HG03558 (cell line): ENCODE measurements around the gene SPO11.

Experiments used
- ATAC-seq: cut with Tn5 transposase; IDR thresholded peaks from one replicate; pipeline ENCODE4 v1.9.1; 2021; ENCODE audit warnings: moderate number of reproducible peaks; ENCODE audit not compliant: unreplicated experiment; ENCODE audit errors: extremely low read depth

Gene SPO11, protein sequence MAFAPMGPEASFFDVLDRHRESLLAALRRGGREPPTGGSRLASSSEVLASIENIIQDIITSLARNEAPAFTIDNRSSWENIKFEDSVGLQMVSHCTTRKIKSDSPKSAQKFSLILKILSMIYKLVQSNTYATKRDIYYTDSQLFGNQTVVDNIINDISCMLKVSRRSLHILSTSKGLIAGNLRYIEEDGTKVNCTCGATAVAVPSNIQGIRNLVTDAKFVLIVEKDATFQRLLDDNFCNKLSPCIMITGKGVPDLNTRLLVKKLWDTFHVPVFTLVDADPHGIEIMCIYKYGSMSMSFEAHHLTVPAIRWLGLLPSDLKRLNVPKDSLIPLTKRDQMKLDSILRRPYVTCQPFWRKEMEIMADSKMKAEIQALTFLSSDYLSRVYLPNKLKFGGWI

DNA sequence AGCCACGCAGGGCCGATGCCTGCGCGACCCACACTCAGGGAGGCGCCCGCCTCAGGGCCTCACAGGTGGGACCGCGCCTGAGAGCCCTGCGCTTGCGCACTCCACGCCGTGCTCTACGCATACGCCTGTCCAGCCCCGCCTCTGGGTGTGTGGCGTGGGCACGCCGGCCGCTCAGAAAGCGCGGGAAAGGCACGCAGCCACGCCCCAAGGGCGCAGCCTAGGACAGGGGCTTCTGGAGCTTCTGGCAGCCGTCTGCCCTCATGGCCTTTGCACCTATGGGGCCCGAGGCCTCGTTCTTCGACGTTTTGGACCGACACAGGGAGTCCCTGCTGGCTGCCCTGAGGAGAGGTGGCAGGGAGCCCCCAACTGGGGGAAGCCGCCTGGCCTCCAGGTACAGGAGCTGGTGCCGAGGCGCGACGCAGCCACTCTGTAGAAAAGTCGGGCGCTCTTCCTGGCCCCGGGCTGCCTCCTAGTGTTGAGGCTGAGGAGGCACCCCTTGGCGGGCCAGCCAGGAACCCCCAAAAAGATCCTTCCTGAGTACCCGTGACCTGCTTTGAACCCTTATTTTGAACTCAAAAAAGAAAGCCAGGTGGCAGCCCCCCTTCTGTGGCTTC is at the start of gene SPO11:
SPO11 (plus strand) TSS at position 196 of the 614 bp plus-strand sequence; CDS start at position 261, 65 bp downstream.
- ATAC-seq = no peak

GRCh38 chr20:57280221-57280620 is 49.4 kb upstream of the SPO11 start:
- ATAC-seq = no peak

DNA sequence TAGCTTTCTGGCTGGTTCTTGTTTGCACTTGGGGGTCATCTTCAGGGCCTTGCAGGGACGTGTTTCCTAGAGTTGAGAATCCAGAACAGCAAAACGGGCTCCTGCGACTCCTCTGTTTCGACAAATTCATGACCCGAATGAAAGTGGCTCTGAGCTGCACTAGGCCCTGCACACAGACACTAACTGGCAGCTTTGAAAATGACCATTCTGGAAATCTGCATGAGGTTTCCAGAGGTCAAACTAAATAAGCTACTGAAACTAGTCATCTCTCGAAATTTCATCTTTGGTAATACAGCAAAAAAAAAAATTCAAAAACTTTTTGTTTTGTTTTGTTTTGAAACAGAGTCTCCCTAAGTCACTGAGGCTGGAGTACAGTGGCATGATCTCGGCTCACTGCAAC is 47.7 kb upstream of the SPO11 start:
- ATAC-seq = no peak

DNA sequence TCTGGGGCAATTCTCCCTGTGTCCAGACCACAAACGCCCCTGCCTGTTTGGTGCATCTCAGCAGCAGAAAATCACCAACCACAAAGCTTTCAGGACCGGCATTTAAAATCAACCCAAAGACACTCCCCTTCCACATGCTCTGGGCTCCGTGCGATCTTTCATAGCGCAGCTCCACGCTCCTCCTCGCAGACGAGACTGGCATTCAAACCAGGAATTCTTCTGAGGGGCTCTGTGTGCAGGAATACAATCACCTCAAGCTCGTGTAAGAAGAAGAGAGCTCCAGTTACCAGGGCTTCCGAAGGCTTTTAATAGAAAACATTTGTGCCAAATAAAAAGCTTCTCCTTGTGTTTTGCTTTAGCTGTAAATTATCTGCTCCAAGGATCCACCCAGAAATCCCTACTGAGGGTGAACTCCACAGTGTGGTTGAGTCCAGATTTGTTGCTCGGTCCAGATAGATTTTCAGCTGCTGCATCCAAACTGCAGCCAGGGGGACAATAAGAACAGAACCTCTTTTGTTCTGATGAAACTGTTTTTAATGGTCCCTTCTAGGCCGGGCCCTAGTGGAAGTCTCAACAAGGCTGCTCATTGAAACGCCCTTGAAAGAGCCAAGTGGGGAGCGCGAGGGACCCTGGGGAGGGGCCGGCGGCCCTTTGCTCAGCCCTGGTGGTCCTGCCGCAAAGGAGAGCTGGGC is 46.8 kb upstream of the SPO11 start:
- no peak for ATAC-seq

DNA sequence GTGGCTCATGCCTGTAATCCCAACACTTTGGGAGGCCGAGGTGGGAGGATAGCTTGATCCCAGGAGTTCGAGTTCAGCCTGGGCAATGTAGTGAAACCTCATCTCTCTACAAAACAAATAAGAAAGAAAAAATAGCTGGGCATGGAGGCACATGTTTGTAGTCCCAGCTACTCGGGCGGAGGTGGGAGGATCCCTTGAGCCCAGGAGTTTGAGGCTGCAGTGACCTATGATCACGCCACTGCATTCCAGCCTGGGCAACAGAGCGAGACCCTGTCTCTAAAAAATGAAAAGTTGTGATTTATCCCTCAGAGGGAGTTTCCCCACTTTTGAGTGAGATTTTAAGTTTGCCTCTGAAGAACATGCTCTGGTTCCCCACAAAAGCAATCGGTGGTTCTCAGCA is 45.7 kb upstream of the SPO11 start:
- no peak for ATAC-seq

GRCh38 chr20:57287007-57287880 is 42.4 kb upstream of the SPO11 start:
- ATAC-seq = no peak

DNA sequence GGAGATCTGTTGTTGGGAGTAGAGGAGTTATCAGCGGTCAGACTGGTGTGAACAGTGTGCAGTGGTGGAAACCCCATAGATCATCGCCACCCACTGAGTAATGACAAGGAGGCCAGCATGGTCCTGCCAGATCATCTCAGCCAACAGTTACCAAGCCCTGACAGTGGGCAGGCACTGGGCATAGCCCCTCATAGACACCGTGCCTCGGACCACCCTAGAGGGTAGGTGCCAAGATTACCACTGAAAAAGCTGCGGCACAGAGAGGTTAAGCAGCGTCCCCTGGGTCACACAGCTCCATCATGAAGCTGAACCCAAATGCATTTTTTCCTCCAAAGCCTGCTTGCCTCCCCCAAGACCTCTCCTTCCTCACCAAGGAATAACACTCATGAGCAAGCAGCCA is 41.7 kb upstream of the SPO11 start:
- ATAC-seq = no peak

GRCh38 chr20:57288651-57289277 is 40.8 kb upstream of the SPO11 start:
- ATAC-seq = no peak

DNA sequence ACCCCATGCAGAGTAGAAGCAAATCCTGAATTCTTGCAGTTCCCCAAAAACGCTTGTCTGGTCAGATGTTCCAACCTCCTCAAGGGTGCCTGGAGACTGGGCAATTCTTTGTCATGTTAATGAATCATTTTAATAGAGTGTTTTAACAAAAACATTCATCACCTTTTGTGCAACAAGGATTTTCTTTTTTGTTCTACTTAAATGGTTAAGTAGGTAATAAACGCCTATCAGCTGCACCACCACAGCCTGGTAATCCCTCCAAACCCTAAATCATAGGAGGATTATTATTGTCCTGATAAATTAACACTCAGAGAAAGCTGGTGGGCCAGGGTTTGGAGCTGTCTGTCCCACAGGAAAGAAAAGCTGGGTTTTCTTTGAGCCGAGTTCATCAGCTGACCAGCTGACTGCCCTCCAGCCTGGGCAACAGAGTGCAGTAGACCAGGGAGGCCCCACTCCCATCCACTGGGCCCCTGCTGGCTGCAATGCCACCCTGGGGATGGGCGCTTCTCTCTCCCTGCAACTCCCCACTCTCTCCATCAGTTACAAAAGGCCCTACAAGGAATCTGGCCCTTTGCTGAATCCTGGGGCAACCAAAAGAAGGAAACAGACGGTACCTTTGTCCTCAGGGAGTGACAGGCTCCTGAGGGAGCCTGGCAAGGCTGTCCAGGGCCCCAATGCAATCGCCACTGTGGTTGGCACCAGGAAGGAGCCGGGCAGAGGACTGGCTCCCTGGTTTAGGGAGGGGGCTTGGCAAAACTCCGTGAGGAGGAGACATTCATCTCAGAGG is 40.0 kb upstream of the SPO11 start:
- no peak for ATAC-seq

DNA sequence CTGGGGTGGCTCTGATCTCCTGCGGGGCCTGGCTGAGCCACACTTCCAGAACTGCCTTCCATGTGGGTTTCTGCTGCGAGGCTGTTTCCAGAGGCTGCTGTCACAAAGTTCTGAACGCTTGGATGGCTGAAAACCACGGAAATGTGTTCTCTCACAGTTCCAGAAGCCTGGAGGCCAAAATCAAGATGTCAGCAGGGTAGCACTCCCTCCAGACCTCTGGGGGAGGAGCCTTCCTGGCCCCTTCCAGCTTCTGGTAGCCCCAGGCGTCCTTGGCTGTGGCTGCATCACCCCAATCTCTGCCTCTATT is 39.5 kb upstream of the SPO11 start:
- no peak for ATAC-seq

GRCh38 chr20:57291003-57291402 is 38.6 kb upstream of the SPO11 start:
- ATAC-seq = no peak

DNA sequence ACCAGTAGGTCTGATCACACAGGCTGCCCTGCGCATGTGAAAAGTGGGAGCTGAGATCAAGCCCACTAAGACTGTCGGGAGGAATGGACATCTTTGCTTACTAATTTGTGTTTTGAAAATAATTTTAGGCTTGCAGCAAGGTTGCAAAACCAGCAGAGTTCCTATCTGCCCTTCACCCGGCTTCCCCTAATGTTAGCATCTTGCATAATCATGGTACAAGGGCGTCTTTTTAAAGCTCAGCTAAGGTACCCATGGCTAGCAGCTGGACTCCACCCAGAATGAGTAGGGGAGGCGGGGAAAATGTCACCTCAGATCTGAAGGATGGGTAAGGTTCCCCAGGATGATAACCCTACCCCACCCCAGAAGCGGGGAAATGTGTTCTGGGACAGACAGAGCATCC is 37.9 kb upstream of the SPO11 start:
- no peak for ATAC-seq

DNA sequence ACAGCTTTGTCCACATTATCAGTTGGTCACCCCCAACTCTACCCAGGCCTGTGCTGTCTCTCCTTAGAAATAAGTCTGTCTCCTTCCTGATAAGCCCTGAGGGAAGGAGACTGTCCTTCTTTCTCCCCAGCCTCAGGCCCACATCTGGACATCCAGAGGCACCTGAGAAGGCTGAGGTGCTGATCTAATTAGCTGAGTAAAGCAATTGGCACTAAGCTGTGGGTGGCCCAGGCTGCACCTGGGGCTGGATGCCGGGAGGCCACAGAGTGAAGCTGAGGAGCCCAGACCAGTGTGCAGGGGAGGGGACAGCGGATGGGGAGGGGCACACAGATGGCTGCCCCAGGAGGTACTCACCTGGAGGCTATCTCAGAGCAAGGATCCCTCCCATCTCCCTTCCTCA is 37.0 kb upstream of the SPO11 start:
- ATAC-seq = no peak

DNA sequence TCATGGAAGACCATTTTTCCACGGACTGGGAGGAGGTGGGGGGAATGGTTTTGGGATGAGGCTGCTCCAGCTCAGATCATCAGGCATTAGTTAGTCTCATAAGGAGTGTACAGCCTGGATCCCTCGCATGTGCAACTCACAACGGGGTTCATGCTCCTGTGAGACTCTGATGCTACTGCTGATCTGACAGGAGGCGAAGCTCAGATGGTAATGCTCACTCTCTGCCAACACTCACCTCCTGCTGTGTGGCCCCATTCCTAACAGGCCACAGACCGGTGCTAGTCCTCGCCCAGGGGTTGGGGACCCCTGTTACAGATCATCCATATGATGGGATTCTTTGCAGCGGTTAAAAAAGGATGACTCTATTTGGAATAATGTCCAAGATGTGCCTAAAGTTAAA is 35.6 kb upstream of the SPO11 start:
- ATAC-seq = no peak

DNA sequence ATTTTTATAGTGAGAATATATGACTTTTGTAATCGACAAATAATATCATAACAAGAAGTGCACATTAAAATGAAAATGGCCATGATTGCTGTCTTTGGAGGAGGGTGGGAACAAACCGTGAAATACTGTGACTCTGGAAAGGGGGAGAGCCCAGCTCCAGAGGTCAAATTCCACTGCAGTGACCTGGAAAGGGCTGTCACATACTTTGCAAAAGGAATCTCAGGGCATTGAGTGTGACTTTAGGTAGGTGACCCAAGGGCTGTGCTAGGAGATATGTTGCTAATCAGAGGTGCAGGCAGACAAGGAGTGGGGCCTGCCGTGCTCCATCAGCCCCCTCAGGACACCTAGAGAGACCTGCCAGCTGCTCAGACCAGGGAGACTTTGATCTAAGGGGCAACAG is 35.1 kb upstream of the SPO11 start:
- ATAC-seq = no peak

DNA sequence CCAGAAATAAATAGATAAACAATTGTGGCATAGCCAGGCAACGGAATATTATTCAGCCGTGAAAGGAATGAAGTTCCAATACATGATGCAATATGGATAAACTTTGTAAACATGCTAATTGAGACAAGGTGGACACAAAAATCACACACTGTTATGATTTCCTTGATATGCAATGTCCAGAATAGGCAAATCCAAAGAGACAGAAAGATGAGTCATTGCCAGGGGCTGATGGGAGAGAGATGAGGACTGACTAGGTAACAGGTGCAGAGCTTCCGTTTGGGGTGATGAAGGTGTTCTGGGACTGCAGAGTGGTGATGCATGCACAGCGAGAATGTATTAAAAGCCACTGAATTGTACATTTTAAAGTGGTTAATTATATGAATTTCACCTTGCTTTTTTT is 31.1 kb upstream of the SPO11 start:
- ATAC-seq = no peak

GRCh38 chr20:57301026-57301425 is 28.6 kb upstream of the SPO11 start:
- ATAC-seq = no peak

DNA sequence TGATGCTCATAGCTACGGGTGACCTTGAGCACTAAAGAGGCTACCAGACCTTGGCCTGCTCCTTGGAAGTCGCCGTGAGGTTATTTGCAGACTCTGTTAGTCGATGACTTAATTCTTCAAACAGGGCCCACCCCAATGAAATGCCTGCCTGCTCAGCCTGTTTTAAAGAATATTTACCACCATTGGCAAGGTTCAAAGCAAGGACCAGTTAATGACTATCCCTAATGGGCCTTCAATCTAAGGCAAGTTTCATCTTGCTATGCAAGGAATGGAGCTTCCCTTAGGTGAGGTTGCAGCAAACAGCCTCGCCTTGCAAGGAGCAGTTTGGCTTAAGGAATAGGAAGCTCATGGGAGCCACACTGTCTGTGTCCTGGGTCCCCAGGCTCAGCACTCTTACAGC is 22.9 kb upstream of the SPO11 start:
- no peak for ATAC-seq

DNA sequence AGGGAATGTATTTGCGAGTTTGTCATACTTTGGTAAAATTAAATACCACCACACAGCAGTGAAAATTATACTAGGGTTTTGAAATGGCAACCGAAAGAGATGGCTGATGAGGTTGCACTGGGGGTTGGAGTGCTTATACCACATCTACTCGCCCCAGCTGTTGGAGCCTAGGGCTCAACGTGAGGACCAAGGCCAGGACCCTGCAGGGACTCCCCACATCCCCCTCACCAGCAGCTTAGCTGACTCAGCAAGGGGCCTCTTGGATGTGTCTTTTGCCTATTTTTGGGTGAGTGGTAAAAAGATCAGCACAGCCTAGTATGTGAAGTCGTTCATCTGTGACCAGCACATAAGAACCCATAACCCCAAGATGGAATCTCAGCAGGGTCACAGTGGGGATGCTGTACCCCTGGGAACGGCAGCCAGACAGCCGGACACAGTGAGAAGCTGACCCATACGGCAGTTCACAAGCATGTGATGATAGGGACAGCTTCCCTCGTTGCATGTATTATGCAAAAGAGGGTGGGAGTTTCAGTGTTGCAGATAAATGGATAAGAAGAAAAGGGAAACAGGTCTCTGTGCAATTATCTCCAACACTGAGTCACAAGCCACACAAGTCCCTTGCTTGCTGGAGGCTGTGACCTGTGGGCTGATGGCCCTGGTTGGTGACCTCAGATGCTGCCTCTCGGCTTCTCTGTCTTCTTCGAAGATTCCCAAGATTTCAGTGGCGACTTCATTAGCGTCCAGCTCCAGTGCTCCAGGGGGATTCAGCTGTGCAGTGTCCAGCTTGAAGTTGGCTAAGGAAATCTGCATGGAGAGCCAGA is 20.9 kb upstream of the SPO11 start:
- no peak for ATAC-seq
